ENCODE data around the gene PLIN1.

The PLIN1 gene

GRCh38 chr15:89672221-89673164 is 6.7 kb downstream of the PLIN1 start:
- DNase-seq (ENCODE audit: low read depth) = no peak

DNA sequence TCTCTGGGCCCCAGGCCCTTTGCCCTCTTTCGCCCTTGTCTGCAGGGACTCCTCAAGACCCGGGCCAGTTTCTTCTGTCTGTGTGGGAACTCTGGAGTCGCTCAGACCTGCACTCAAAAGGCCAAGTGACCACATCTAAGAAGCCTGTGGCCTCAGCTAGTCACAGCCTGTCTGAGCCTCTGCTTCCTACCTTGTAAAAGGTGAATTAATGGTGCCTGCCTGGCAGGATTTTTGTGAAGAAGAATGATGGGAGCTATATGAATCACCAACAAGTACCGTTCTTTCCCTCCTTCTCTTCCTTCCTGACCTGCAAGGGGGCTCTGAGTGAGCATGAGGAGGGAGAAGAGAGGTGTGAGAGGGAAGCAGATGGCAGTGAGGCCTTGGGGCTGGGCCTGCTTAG is 7.5 kb downstream of the PLIN1 start:
- DNase-seq (ENCODE audit: low read depth) = no peak

DNA sequence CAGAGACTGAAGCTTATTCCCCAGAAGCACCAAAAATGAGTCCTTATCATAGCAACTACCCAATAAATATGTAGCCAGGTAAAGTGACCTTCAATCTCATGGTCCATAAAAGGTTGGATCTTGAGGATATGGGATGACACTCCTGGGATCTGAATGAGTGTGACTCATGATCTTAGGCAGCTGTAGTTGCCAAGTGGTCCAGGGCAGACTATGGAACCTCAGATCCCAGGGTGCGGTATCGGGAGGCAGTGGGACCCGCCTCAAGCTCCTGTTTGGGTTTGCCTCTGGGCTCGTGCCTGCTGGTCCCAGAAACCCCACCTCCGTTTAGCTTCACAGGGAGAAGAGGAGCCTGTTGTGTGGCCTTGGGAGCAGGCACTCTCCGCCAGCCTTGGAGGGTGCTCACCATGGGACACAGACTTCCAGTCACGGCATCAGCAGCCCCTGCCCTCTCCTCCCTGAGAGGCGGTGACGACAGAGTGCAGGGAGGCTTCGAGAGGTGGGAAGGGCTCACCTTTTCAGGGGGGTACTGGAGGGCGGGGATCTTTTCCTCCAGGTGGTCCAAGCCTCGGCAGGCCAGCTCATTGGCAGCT is 8.1 kb downstream of the PLIN1 start:
- no peak for DNase-seq (ENCODE audit: low read depth)

GRCh38 chr15:89669941-89670340 is 9.2 kb downstream of the PLIN1 start:
- no peak for DNase-seq (ENCODE audit: low read depth)

- no peak for DNase-seq (ENCODE audit: low read depth)
Observed at GRCh38 chr15:89669309-89669865, 9.8 kb downstream of the PLIN1 start.

- no peak for DNase-seq (ENCODE audit: low read depth)
Observed at GRCh38 chr15:89668171-89668570, 11.0 kb downstream of the PLIN1 start.

- no peak for DNase-seq (ENCODE audit: low read depth)
Observed at GRCh38 chr15:89667706-89667960, 11.5 kb downstream of the PLIN1 start.

- no peak for DNase-seq (ENCODE audit: low read depth)
Observed at GRCh38 chr15:89666858-89667705, 12.1 kb downstream of the PLIN1 start.

DNA sequence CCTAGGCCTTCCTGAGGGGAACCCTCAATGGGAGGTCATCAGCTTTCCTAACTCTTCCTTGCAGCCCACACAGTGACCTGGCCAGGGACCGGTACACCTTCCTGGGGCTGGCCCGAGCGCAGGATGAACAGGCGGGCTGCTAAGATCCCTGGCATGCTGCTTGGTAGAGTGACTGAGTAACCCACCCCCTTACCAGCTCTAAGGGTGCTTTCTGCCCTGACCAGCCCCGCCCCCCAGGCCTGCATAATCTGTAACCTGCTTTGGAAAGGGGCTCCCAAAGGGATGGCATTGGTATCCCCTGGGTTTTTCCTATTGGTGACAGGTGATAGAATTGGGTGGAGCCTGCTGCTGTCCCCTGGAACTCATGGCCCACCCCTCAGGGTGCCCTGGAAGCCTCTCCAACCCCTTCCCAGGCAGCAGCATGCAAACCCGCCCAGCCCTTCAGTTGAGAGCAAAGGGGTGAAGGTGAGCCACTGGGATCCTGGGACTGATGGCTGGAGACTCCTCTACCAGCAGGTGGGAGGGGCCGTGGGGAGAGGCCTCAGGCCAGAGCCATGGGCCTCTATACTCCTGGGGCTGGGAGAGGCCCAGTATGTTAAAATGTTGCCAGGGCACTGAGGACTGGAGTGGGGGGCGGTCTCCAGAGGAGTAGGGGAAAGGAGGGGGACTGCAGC is 12.8 kb downstream of the PLIN1 start:
- DNase-seq (ENCODE audit: low read depth) = no peak

GRCh38 chr15:89665449-89666181 is 13.6 kb downstream of the PLIN1 start:
- DNase-seq (ENCODE audit: low read depth) = no peak

DNA sequence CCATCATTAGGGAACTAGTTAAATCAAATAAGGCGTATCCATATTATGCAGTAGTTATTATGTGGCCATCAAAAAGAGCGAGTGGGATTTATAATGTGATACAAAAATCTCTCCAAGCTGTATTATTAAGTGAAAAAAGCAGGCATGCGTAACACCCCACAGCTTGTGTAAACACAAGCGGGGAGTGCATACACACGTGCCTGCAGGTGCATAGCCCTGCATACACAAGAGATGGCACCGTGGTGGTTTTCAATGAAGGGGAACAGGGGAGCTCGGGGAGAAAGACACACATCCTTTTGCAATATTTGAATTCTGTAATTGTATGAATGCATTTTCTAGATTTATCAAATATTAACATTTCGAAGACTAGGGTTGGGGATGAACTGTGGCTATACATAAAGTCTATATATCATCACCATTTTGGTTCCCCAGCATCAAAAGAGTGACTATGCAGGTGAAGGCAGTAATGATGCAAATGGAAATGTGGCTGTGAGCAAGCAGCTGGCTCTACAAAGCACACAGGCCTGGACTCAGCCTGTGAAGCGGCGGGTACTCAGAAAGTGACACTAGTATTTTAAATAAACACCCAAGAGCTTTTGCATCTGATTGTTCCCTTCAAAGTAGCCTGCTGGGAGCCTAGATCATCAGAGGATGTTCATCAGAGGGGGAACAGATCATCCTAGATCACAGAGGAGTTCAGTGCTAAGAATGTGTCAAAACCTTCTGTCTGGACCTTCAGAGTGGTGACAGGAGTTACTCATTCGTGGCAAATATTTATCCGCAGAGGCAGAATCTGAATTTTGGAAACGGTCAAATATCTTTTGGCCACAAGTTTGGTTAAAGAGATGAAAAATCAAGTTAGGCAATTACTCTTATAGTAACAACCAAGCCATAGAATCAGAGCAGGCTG is 14.5 kb downstream of the PLIN1 start:
- no peak for DNase-seq (ENCODE audit: low read depth)

DNA sequence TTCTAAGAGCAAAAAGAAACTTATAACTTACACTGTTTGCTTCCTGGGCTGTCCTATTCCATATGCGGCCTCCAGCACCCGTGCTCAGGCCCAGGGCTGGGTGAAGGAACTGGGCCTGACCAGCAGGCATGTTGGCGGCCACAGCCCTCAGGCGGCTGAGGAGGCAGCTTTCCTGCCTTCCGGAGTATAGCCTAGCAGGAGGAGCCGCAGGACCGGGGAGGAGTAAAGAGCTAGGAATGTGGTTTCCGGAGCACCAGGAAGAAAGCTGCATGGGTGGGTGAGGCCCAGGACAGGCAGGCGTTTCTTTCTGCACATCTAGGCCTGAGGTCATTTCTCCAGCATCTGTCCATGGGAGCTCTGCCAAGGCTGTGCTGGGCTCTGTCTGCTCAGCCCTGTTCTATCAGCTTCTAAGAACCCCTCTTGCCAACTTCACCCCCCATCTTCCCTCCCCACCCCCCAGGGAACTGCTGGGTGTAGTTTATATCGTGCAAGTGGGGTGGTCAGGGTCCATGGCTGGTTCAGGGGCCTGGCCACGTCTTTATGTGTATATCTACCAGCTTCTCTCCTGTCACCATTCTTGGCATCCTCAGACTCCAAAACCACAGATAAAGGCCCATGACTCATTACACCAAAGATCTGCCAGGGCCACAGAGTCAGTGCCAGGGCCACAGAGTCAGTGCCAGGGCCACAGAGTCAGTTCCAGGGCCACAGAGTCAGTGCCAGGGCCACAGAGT is 16.1 kb downstream of the PLIN1 start:
- DNase-seq (ENCODE audit: low read depth) = no peak

GRCh38 chr15:89660556-89660955 is 18.6 kb downstream of the PLIN1 start:
- no peak for DNase-seq (ENCODE audit: low read depth)

DNA sequence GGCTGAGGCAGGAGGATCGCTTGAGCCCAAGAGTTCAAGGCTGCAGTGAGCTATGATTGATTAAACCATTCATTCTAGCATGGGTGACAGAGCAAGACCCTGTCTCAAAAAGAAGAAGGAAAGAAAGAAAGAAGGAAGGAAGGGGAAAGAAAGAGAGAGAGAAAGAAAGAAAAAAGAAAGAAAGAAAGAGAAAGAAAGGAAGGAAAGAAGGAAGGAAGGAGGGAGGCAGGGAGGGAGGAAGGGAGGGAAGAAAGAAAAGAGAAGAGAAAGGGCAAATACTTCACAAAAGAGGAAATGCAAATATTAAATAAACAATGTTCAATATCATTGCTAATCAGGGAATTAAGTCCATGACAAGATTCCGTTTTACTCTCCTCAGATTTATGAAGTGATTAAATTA is 19.9 kb downstream of the PLIN1 start:
- DNase-seq (ENCODE audit: low read depth) = no peak

- no peak for DNase-seq (ENCODE audit: low read depth)
Observed at GRCh38 chr15:89657686-89658200, 21.4 kb downstream of the PLIN1 start.

- DNase-seq (ENCODE audit: low read depth) = no peak
Observed at GRCh38 chr15:89656116-89656815, 22.9 kb downstream of the PLIN1 start.

DNA sequence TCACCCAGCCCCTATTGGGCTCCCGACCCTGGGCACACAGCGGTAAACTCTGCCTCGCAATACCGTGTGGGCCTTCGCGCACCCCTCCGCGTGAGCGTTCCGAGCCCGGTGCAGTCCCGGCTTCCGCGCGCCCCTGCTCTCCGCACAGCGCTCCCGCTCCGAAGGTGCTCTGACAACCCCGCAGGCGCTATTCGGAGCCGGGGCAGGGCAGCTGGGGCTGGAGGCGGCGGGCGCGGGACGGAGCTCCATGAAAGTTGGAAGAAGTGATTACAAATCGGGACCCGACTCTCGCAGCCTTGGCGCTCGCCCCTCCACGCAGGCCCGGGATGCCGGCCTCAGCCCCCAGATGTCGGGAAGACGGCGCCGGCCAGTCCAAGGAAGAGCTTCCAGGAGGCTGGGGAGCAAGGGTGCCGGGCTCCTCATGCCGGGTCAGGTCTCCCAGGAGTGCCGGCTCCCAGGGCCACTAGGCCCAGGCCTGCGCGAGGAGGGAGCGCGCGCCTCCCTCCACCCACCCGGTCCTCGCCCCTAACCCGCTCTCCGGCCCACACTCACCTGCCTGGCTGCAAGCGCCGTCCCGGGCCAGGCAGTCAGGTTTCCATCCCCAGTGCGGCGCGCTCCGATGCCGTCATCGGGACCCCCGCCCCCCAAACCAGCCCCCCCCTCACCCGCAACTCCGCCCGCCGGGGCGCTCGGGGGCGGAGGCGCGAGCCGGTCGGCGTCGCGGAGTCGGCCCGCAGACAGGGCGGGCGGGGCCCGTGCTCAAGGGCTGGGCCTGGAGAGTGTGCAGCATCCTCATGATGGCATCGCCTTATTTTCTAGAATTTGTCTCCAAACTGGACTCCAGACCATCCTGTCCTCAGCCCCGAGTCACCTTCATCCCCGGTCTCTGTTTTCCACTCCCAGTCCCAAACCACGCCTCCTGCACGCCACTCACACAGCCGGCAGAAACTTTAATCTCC is 24.0 kb downstream of the PLIN1 start, which contains the start of gene KIF7:
TSS of gene KIF7 (minus strand) at position 621 of the 959 bp plus-strand sequence. CDS start 2,537 bp downstream, outside the sequence.
- no peak for DNase-seq (ENCODE audit: low read depth)
